Lower lobe of right lung (tissue), 2 donors: ENCODE data around the gene ACACA. TPM values are rescaled to one million over a fixed set of nuclear protein-coding genes. Genes with fewer than 3 reads are reported as not detected.

Source experiments
- ATAC-seq, 2 donors: fragments of 200-7000 bp; cut with Tn5 transposase; one replicate each; pipeline ENCODE4 v1.9.1; 2020 to 2022; ENCODE audit warnings: mild to moderate bottlenecking in 2 of 2, moderate library complexity in 2 of 2
- DNase-seq: peaks from one replicate; pipeline ENCODE4 v3.0.0-alpha.2; 2020
- H3K27ac ChIP-seq: fragments of 200-600 bp; one replicate; pipeline ENCODE4 v1.8.0; 2022
- H3K27me3 ChIP-seq: fragments of 200-600 bp; one replicate; pipeline ENCODE4 v1.8.0; 2022; ENCODE audit warnings: low read depth
- H3K36me3 ChIP-seq: fragments of 200-600 bp; one replicate; pipeline ENCODE4 v1.8.0; 2022; ENCODE audit warnings: mild to moderate bottlenecking
- H3K4me1 ChIP-seq: fragments of 200-600 bp; one replicate; pipeline ENCODE4 v1.8.0; 2022
- H3K4me3 ChIP-seq: fragments of 200-600 bp; one replicate; pipeline ENCODE4 v1.8.0; 2022; ENCODE audit warnings: mild to moderate bottlenecking
- H3K9me3 ChIP-seq: fragments of 200-600 bp; one replicate; pipeline ENCODE4 v1.8.0; 2022
- CTCF ChIP-seq: fragments of 200-600 bp; IDR thresholded peaks from one replicate; pipeline ENCODE4 v1.8.0; 2022; ENCODE audit warnings: antibody characterized with exemption, mild to moderate bottlenecking
- intact Hi-C: fragments of 100-400 bp; cut with DNase I; formaldehyde crosslinking; loops from one replicate; pipeline ENCODE4 v1.11.0; 2022
- total RNA-seq: library from RNA; stranded (reverse); fragmentation: NEBNext Ultra II Directional; extraction: Animal tissue kit (Norgen Biotek cat#: 25700); gene quantifications from one replicate; pipeline ENCODE4 v1.2.1, GENCODE V29; 2021
- donor health status: DM: no; HTN: yes; CAD: no; lungs with severe emphysema.

Gene ACACA
- total RNA-seq, 1 donor from 2014 or later = 132 TPM

GRCh38 chr17:37278247-37278894 lies 128.3 kb downstream of the ACACA start:
- intact Hi-C loops = no loop called here
- Histone ChIP-seq H3K36me3 (peaks cover 16% of the 10 kb centered on the region), H3K27ac (no peak overlapping the region), H3K9me3 (no peaks in the 10 kb centered on the region), H3K4me1 (peaks cover 18% of the 10 kb centered on the region), H3K4me3 (no peak overlapping the region), H3K27me3 (no peaks in the 10 kb centered on the region)
- no peak for TF ChIP-seq CTCF
- peak; percentile 33 to 59 for ATAC-seq
- DNase-seq = no peak

- TF ChIP-seq CTCF = no peak
- Histone ChIP-seq H3K4me3 (no peak overlapping the region), H3K27me3 (no peaks in the 10 kb centered on the region), H3K4me1 (peaks cover 19% of the 10 kb centered on the region), H3K9me3 (no peaks in the 10 kb centered on the region), H3K27ac (no peak overlapping the region), H3K36me3 (peaks cover 13% of the 10 kb centered on the region)
- ATAC-seq (no peak), DNase-seq (no peak)
- intact Hi-C loops = no loop called here
These were observed 130.2 kb downstream of the ACACA start for GRCh38 chr17:37276475-37276874.

GRCh38 chr17:37274461-37274860 lies 132.2 kb downstream of the ACACA start:
- Histone ChIP-seq H3K27ac (peak overlapping the region; percentile 50), H3K4me3 (no peak overlapping the region), H3K9me3 (no peaks in the 10 kb centered on the region), H3K4me1 (peaks cover 19% of the 10 kb centered on the region), H3K36me3 (peaks cover 15% of the 10 kb centered on the region), H3K27me3 (no peaks in the 10 kb centered on the region)
- intact Hi-C loops = no loop called here
- TF ChIP-seq CTCF = no peak
- ATAC-seq (peak; percentile 64 to 86), DNase-seq (no peak)

- H3K9me3 ChIP-seq = no peaks in the 10 kb centered on the region
- peaks cover 21% of the 10 kb centered on the region for H3K36me3 ChIP-seq
- DNase-seq (no peak), ATAC-seq (peak; percentile 73 to 75)
- TF ChIP-seq CTCF = no peak
- H3K27me3 ChIP-seq = no peaks in the 10 kb centered on the region
- no peak overlapping the region for H3K4me3 ChIP-seq
- intact Hi-C loops = no loop called here
- peak overlapping the region; percentile 50 for H3K27ac ChIP-seq
- peaks cover 19% of the 10 kb centered on the region for H3K4me1 ChIP-seq
These were observed 133.1 kb downstream of the ACACA start for GRCh38 chr17:37273409-37274051.

GRCh38 chr17:37265446-37266173 lies 141.0 kb downstream of the ACACA start:
- DNase-seq (no peak), ATAC-seq (no peak)
- no peak overlapping the region for H3K4me3 ChIP-seq
- H3K27ac ChIP-seq = no peak overlapping the region
- no peak for TF ChIP-seq CTCF
- intact Hi-C loops = no loop called here
- no peaks in the 10 kb centered on the region for H3K27me3 ChIP-seq
- peaks cover 55% of the 10 kb centered on the region for H3K36me3 ChIP-seq
- H3K9me3 ChIP-seq = peaks cover 7% of the 10 kb centered on the region
- no peaks in the 10 kb centered on the region for H3K4me1 ChIP-seq
